ENCODE measurements around the gene CST4. TPM values are rescaled to one million over a fixed set of nuclear protein-coding genes. Genes with fewer than 3 reads are reported as not detected.
"Not testable (repeated sequence)": the region's sequence is repeated elsewhere in the genome, so short reads cannot be mapped to it uniquely, and the experiment has no call there.

The CST4 gene
- total RNA-seq, 2 donors from 2014 or later = not detected

- intact Hi-C loops (cut with DNase I) = no loop called here
- no peaks in the 10 kb centered on the region for H3K27me3 ChIP-seq
- no peaks in the 10 kb centered on the region for H3K4me1 ChIP-seq
- no peak overlapping the region for H3K27ac ChIP-seq
- no peaks in the 10 kb centered on the region for H3K36me3 ChIP-seq
- H3K9me3 ChIP-seq = no peaks in the 10 kb centered on the region
- H3K9ac ChIP-seq (ENCODE audit: low read depth in 2 of 2, low read length in 2 of 2) = no peak overlapping the region
- no peak overlapping the region for H3K4me3 ChIP-seq
- TF ChIP-seq CTCF (IDR thresholded peaks at IDR 0.05) = no peak
- DNase-seq = no peak
Measured at GRCh38 chr20:23721962-23722361, 33.1 kb upstream of the CST4 start.

GRCh38 chr20:23719351-23719750, 30.5 kb upstream of the CST4 start:
- intact Hi-C loops (cut with DNase I); DNase-seq; H3K4me3 ChIP-seq; H3K9me3 ChIP-seq; H3K36me3 ChIP-seq; H3K4me1 ChIP-seq; H3K27me3 ChIP-seq; H3K27ac ChIP-seq; H3K9ac ChIP-seq (ENCODE audit: low read depth in 2 of 2, low read length in 2 of 2): not testable (repeated sequence)

DNA sequence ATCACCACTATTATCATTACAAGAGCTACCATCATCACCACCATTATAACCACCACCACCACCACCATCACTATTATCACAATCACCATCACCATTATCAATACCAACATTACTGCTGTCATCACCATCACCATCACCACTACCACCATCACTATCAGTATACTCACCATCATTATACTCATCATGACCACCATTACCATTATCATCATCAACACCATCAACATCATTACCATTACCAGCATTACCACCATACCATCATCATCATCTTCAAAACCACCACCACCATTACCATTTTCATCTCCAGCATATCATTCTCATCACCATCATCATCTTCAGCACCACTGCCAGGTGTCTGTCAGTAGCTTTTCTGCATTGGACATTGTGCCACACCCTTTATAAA, 22.9 kb upstream of the CST4 start:
- H3K9me3 ChIP-seq; intact Hi-C loops (cut with DNase I); H3K36me3 ChIP-seq; H3K27ac ChIP-seq; H3K4me3 ChIP-seq; DNase-seq; H3K9ac ChIP-seq (ENCODE audit: low read depth in 2 of 2, low read length in 2 of 2); H3K4me1 ChIP-seq; H3K27me3 ChIP-seq: not testable (repeated sequence)

GRCh38 chr20:23710771-23711170, 21.9 kb upstream of the CST4 start:
- H3K27ac ChIP-seq = no peak overlapping the region
- H3K4me1 ChIP-seq = no peaks in the 10 kb centered on the region
- DNase-seq = no peak
- intact Hi-C loops (cut with DNase I) = no loop called here
- no peaks in the 10 kb centered on the region for H3K27me3 ChIP-seq
- no peak overlapping the region for H3K9ac ChIP-seq (ENCODE audit: low read depth in 2 of 2, low read length in 2 of 2)
- H3K36me3 ChIP-seq = no peaks in the 10 kb centered on the region
- H3K9me3 ChIP-seq = no peaks in the 10 kb centered on the region
- H3K4me3 ChIP-seq = no peak overlapping the region
- TF ChIP-seq CTCF (IDR thresholded peaks at IDR 0.05) = no peak

- TF ChIP-seq CTCF (IDR thresholded peaks at IDR 0.05) = no peak
- no peak overlapping the region for H3K27ac ChIP-seq
Measured at GRCh38 chr20:23705895-23706294, 17.1 kb upstream of the CST4 start.

GRCh38 chr20:23702021-23702420, 13.2 kb upstream of the CST4 start:
- no peaks in the 10 kb centered on the region for H3K36me3 ChIP-seq
- no peak overlapping the region for H3K27ac ChIP-seq
- no peak for TF ChIP-seq CTCF (IDR thresholded peaks at IDR 0.05)
- intact Hi-C loops (cut with DNase I) = no loop called here
- H3K4me3 ChIP-seq = no peak overlapping the region
- H3K9me3 ChIP-seq = no peaks in the 10 kb centered on the region
- DNase-seq = no peak
- no peaks in the 10 kb centered on the region for H3K27me3 ChIP-seq
- H3K9ac ChIP-seq (ENCODE audit: low read depth in 2 of 2, low read length in 2 of 2) = no peak overlapping the region
- no peaks in the 10 kb centered on the region for H3K4me1 ChIP-seq

More at GRCh38 chr20:23705895-23706294, 17.1 kb upstream of the CST4 start:
- DNase-seq = no peak
- Histone ChIP-seq H3K36me3 (no peaks in the 10 kb centered on the region), H3K4me3 (no peak overlapping the region), H3K4me1 (no peaks in the 10 kb centered on the region), H3K9me3 (no peaks in the 10 kb centered on the region), H3K27me3 (no peaks in the 10 kb centered on the region), H3K9ac (ENCODE audit: low read depth in 2 of 2, low read length in 2 of 2) (no peak overlapping the region)
- intact Hi-C loops (cut with DNase I) = no loop called here

DNA sequence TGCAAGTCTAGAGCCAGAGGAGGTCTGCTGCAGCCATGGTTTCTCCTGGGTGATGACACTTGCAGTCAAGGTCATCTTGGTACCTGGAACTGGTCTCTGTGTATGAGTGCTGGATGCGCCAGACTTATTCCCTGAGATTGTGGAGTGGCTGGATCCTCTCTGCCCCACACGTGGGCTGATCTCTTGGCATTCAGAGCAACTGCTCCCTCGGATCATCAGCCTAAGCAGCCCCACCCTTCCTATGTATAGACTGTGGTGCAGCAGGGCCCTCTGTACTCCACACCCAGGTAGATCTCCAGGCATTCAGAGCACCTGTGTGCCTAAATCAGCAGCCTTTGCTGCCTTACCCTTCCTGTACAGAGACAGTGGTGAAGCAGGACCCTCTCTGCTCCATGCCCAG, 12.1 kb upstream of the CST4 start:
- intact Hi-C loops (cut with DNase I) = no loop called here
- H3K9me3 ChIP-seq = no peaks in the 10 kb centered on the region
- no peak for DNase-seq
- H3K36me3 ChIP-seq = no peaks in the 10 kb centered on the region
- no peaks in the 10 kb centered on the region for H3K27me3 ChIP-seq
- H3K4me1 ChIP-seq = no peaks in the 10 kb centered on the region
- H3K4me3 ChIP-seq = no peak overlapping the region
- no peak overlapping the region for H3K9ac ChIP-seq (ENCODE audit: low read depth in 2 of 2, low read length in 2 of 2)
- H3K27ac ChIP-seq = no peak overlapping the region
- no peak for TF ChIP-seq CTCF (IDR thresholded peaks at IDR 0.05)

All from colonic mucosa (tissue), 4 donors.